ENCODE data around the gene SERPINA9.

GRCh38 chr14:94467728-94468520 lies 8.1 kb downstream of the SERPINA9 start:
- TF ChIP-seq CREB1 (IDR thresholded peaks at IDR 0.05; ENCODE audit: low read depth) (no peak), MAX (IDR thresholded peaks at IDR 0.05) (no peak), EGR1 (IDR thresholded peaks at IDR 0.05) (no peak), RAD21 (IDR thresholded peaks at IDR 0.05; ENCODE audit: low read depth) (no peak), TAF1 (IDR thresholded peaks at IDR 0.05; ENCODE audit: low read depth) (no peak), REST (IDR thresholded peaks at IDR 0.05; ENCODE audit: low read depth) (no peak), ZBTB7A (IDR thresholded peaks at IDR 0.05; ENCODE audit: low read depth) (no peak), TEAD4 (IDR thresholded peaks at IDR 0.05) (no peak), EP300 (IDR thresholded peaks at IDR 0.05; ENCODE audit: borderline replicate concordance) (no peak), FOXM1 (IDR thresholded peaks at IDR 0.05; ENCODE audit: borderline replicate concordance, low read depth) (no peak), NFIC (IDR thresholded peaks at IDR 0.05) (no peak)

Measured in Ishikawa (cell line).